Coronary artery (tissue), 2 donors: ENCODE measurements around the gene G0S2.

Experiments used
- DNase-seq: peaks from one replicate; pipeline ENCODE4 v3.0.0-alpha.2; 2017; ENCODE audit warnings: low spot score
- H3K27ac ChIP-seq, 2 donors: fragments of 200-600 bp; sonication (generic); one replicate each; pipeline ENCODE4 v1.5.1; 2016 to 2019
- H3K4me3 ChIP-seq: fragments of 200-600 bp; sonication (generic); 2 replicates; pipeline ENCODE4 v1.5.1; 2016; ENCODE audit warnings: mild to moderate bottlenecking, moderate library complexity
- TF ChIP-seq, protein P1 (sequence below): fragments of 200-600 bp; sonication (generic); IDR thresholded peaks from one replicate; pipeline ENCODE4 v1.5.1; 2019; ENCODE audit warnings: antibody characterized with exemption

G0S2 gene

GRCh38 chr1:209648931-209649776 lies 26.1 kb upstream of the G0S2 start:
- TF ChIP-seq, protein P1, sequence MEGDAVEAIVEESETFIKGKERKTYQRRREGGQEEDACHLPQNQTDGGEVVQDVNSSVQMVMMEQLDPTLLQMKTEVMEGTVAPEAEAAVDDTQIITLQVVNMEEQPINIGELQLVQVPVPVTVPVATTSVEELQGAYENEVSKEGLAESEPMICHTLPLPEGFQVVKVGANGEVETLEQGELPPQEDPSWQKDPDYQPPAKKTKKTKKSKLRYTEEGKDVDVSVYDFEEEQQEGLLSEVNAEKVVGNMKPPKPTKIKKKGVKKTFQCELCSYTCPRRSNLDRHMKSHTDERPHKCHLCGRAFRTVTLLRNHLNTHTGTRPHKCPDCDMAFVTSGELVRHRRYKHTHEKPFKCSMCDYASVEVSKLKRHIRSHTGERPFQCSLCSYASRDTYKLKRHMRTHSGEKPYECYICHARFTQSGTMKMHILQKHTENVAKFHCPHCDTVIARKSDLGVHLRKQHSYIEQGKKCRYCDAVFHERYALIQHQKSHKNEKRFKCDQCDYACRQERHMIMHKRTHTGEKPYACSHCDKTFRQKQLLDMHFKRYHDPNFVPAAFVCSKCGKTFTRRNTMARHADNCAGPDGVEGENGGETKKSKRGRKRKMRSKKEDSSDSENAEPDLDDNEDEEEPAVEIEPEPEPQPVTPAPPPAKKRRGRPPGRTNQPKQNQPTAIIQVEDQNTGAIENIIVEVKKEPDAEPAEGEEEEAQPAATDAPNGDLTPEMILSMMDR, result no peak
- DNase-seq, result no peak
- H3K27ac ChIP-seq, result peak overlapping the region; percentile 38 to 69
- H3K4me3 ChIP-seq, result no peak overlapping the region

- DNase-seq, result no peak
- Histone ChIP-seq H3K4me3 (no peak overlapping the region), H3K27ac (peak overlapping the region in 1 of 2 donors; percentile 59)
- TF ChIP-seq, protein P1, result no peak
These were observed 24.8 kb upstream of the G0S2 start for GRCh38 chr1:209650454-209650853.

GRCh38 chr1:209651138-209651587 lies 24.0 kb upstream of the G0S2 start:
- Histone ChIP-seq H3K4me3 (no peak overlapping the region), H3K27ac (peak overlapping the region in 1 of 2 donors; percentile 59)
- TF ChIP-seq, protein P1, result no peak
- no peak for DNase-seq

DNA sequence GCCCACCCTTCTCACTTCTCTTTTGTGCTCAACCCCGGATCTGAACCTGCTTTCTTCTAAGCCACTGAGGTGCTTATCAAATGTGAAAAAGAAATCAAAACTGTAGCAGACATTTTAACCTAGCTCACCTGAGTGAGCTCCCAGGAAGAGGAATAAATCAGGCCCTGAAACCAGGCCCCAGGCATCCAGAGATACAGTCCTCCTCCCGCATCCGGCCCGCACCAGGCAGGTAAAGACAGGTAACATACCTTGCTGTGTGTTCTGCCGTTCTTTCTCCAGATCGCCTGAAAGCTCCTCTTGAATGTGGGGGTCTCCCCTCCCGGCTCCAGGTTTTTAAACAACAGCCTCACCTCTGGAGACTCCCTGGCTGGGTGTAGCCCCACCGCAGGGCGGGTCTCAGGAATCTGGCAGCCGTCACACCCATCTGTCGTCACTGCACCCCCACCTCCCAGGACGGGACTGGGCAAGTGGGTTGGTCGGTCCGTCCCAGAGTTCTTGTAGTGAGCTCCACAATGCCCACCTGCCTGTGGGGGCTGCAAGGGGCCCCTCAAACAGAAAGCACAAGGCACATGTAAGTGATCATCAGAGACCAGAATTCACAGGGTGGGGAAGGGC lies 23.0 kb upstream of the G0S2 start, which contains the start of gene LAMB3:
TSS of gene LAMB3 (minus strand) at position 305 of the 615 bp plus-strand sequence. CDS start 1,481 bp downstream, outside the sequence.
- Histone ChIP-seq H3K4me3 (no peak within 1 kb of the TSS), H3K27ac (peak within 1 kb of the TSS in 1 of 2 donors; percentile 59)
- TF ChIP-seq, protein P1, result no peak
- DNase-seq, result no peak

GRCh38 chr1:209652873-209653401 lies 22.3 kb upstream of the G0S2 start:
- no peak overlapping the region for H3K4me3 ChIP-seq
- H3K27ac ChIP-seq, result peak overlapping the region in 1 of 2 donors; percentile 43
- TF ChIP-seq, protein P1, result no peak
- DNase-seq, result no peak

DNA sequence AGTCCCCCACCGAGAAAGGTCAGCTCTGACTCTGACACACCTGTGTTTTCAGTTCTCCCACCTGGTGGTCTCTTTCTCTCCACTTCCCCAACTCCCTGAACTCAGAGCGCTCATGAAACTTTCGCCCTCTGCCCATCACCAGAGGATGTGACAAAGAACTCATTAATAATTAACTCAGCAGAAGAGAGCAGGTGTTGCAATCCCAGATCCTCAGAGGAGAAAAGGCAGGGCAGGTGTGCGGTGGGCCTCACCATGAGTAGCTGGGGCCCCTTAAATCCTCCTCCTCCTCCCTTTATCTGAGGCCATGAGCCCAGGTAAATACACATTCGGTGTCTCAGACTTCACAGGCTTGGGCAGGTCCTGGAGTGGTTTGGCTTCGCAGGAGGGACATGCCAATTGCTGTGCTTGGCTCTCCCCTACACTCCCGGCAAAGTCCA lies 21.3 kb upstream of the G0S2 start:
- DNase-seq, result no peak
- TF ChIP-seq, protein P1, result no peak
- Histone ChIP-seq H3K4me3 (no peak overlapping the region), H3K27ac (no peak overlapping the region)
